Measurements from ENCODE around the gene PHPT1.

PHPT1 gene

DNA sequence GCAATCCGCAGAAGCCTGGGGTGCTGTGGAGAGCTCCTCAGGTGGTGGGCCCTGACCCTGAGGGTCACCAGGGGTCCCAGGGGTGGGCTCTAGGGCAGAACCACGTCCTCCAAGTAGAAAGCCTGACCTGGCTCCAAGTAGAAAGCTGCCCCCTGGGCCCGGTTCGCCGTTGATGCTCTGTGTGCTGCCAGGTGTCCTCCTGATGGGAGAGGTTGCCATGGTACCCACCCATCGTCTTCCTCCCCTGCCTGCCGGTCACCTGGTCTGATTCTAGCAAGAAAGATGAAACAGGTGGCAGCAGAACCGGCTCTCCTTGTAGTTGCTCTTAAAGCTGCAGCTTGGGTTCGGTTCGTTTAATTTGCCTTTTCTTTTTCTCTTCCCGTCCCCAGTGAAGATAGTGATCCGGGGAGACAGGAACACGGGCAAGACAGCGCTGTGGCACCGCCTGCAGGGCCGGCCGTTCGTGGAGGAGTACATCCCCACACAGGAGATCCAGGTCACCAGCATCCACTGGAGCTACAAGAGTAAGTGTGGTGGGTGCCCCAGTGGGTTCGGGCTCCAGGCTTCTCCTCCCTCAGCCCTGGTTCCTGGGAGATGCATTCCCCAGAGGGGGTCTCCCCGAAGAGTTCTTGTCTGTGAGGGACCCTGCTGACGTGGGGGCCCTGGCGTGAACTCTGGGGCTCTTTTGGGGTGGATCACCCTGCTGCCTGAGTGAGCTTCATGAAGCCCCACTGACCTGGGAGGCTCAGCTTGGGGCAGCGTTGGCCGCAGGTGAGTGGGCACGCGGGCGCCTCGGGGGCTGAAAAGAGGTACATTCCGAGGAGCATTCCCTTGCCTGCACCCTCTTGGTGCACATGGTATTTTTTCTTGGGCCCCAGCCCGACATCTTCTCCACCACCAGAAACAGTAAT, 25.8 kb upstream of the PHPT1 start:
- no peak overlapping the region for H3K27ac ChIP-seq (ENCODE audit: low read depth, low read length)
- H3K4me3 ChIP-seq (ENCODE audit: low read depth in 1 of 2, low read length in 2 of 2), result no peak overlapping the region
- peaks cover 0 to 3% of the 10 kb centered on the region in 2 donors for H3K4me1 ChIP-seq (ENCODE audit: control insufficient read depth in 1 of 2, insufficient read depth in 2 of 2, low read length in 2 of 2)
- no peak overlapping the region for H3K9ac ChIP-seq (ENCODE audit: low read depth in 1 of 2, low read length in 2 of 2)
- H3K9me3 ChIP-seq (ENCODE audit: control insufficient read depth in 1 of 2, low read length in 2 of 2), result no peaks in the 10 kb centered on the region
- H3K27me3 ChIP-seq (ENCODE audit: control insufficient read depth in 1 of 2, insufficient read depth in 2 of 2, low read length in 2 of 2), result no peaks in the 10 kb centered on the region
- H3K36me3 ChIP-seq (ENCODE audit: control insufficient read depth in 1 of 2, insufficient read depth in 2 of 2, low read length in 2 of 2), result peaks cover 6 to 37% of the 10 kb centered on the region in 2 donors

DNA sequence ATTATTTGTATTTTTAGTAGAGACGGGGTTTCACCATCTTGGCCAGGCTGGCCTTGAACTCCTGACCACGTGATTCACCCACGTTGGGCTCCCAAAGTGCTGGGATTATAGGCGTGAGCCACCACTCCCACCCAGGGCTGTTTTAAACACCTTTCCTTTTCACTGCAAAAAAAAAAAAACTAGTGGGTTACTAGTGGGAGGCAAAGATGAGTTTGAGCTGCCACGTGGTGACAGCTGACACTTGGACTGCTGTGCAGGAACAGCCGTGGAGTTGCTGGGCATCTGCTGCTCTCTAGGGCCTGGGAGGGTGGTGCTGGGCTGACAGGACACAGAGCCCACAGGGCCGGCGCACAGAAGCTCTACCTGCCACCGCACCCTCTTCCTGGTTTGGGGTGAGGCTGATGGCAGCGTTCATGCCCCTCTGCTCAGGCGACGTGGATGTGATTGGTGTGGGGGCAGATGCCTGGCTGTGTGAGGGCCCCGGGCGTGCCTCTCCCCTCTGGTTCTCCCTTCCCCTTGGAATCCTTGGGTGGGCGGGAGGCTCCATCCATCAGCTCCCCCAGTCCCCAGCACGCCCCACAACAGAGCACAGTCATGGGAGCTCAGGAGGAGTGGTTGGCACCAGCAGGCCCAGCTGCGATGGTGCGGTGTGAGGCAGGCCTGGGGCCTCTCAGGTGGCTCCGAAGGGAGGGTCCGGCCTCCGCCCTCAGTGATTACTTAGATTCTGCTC, 24.5 kb upstream of the PHPT1 start:
- no peak overlapping the region for H3K27ac ChIP-seq (ENCODE audit: low read depth, low read length)
- H3K4me3 ChIP-seq (ENCODE audit: low read depth in 1 of 2, low read length in 2 of 2), result no peak overlapping the region
- H3K36me3 ChIP-seq (ENCODE audit: control insufficient read depth in 1 of 2, insufficient read depth in 2 of 2, low read length in 2 of 2), result peaks cover 9 to 50% of the 10 kb centered on the region in 2 donors
- no peaks in the 10 kb centered on the region for H3K9me3 ChIP-seq (ENCODE audit: control insufficient read depth in 1 of 2, low read length in 2 of 2)
- H3K4me1 ChIP-seq (ENCODE audit: control insufficient read depth in 1 of 2, insufficient read depth in 2 of 2, low read length in 2 of 2), result peaks cover 0 to 3% of the 10 kb centered on the region in 2 donors
- no peaks in the 10 kb centered on the region for H3K27me3 ChIP-seq (ENCODE audit: control insufficient read depth in 1 of 2, insufficient read depth in 2 of 2, low read length in 2 of 2)
- no peak overlapping the region for H3K9ac ChIP-seq (ENCODE audit: low read depth in 1 of 2, low read length in 2 of 2)

DNA sequence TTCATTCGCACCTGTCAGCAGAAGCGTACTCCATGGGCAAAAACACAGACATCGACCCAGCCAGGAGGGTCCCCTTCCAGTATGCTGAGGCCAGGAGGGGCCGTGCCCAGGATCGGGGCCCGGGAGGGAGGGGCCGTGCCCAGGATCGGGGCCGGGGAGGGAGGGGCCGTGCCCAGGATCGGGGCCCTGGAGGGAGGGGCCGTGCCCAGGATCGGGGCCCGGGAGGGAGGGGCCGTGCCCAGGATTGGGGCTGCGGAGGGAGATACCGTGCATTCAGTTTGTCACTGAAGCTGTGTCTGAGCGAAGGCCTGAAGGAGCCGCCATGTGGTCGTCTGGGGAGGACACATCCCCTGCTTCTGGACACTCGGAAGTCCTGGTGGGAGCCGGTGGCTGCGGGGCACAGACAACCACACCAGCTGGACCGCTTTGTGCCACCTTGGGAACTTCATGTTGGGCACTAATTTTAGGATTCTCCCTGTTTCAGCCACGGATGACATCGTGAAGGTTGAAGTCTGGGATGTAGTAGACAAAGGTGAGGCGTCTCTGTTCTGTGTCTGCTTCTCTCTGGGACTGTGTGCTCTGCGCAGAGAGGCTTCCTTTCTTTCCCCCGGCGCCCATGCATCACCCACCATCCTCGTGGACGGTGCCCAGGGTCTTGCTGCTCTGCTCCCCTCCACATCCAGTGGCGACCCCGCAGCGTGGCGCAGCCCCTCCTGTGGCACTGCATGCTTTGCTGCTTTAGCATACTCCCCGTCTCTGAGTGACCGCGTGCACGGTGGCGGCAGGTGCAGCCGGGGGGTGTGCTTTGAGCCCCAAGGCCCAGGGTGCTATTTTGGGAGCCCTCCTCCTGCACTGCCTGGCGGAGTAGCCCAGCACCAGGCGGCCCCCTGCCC, 23.7 kb upstream of the PHPT1 start:
- Histone ChIP-seq H3K36me3 (ENCODE audit: control insufficient read depth in 1 of 2, insufficient read depth in 2 of 2, low read length in 2 of 2) (peaks cover 16 to 59% of the 10 kb centered on the region in 2 donors), H3K4me1 (ENCODE audit: control insufficient read depth in 1 of 2, insufficient read depth in 2 of 2, low read length in 2 of 2) (peaks cover 0 to 3% of the 10 kb centered on the region in 2 donors), H3K27me3 (ENCODE audit: control insufficient read depth in 1 of 2, insufficient read depth in 2 of 2, low read length in 2 of 2) (no peaks in the 10 kb centered on the region), H3K27ac (ENCODE audit: low read depth, low read length) (no peak overlapping the region), H3K9ac (ENCODE audit: low read depth in 1 of 2, low read length in 2 of 2) (no peak overlapping the region), H3K4me3 (ENCODE audit: low read depth in 1 of 2, low read length in 2 of 2) (no peak overlapping the region), H3K9me3 (ENCODE audit: control insufficient read depth in 1 of 2, low read length in 2 of 2) (no peaks in the 10 kb centered on the region)

DNA sequence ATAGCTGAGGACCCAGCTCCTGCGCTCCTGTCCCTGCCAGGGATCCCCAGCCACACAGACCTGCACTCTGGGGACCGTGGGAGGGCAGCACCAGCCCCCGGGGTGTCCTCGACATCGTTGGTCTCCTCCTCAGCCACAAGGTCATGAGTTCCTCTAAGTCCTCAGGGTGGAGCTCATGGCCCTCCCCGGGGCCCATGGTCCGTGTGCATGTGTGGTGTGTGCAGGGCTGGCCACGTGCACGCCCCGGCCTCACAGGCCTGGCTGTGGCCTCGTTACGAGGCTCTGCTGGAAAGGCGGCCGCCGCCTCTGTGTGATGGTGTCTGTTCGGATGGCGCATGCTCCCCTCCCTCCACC, 23.0 kb upstream of the PHPT1 start:
- Histone ChIP-seq H3K9me3 (ENCODE audit: control insufficient read depth in 1 of 2, low read length in 2 of 2) (no peaks in the 10 kb centered on the region), H3K36me3 (ENCODE audit: control insufficient read depth in 1 of 2, insufficient read depth in 2 of 2, low read length in 2 of 2) (peaks cover 21 to 62% of the 10 kb centered on the region in 2 donors), H3K4me1 (ENCODE audit: control insufficient read depth in 1 of 2, insufficient read depth in 2 of 2, low read length in 2 of 2) (no peaks in the 10 kb centered on the region), H3K4me3 (ENCODE audit: low read depth in 1 of 2, low read length in 2 of 2) (no peak overlapping the region), H3K27me3 (ENCODE audit: control insufficient read depth in 1 of 2, insufficient read depth in 2 of 2, low read length in 2 of 2) (no peaks in the 10 kb centered on the region), H3K27ac (ENCODE audit: low read depth, low read length) (no peak overlapping the region), H3K9ac (ENCODE audit: low read depth in 1 of 2, low read length in 2 of 2) (no peak overlapping the region)

DNA sequence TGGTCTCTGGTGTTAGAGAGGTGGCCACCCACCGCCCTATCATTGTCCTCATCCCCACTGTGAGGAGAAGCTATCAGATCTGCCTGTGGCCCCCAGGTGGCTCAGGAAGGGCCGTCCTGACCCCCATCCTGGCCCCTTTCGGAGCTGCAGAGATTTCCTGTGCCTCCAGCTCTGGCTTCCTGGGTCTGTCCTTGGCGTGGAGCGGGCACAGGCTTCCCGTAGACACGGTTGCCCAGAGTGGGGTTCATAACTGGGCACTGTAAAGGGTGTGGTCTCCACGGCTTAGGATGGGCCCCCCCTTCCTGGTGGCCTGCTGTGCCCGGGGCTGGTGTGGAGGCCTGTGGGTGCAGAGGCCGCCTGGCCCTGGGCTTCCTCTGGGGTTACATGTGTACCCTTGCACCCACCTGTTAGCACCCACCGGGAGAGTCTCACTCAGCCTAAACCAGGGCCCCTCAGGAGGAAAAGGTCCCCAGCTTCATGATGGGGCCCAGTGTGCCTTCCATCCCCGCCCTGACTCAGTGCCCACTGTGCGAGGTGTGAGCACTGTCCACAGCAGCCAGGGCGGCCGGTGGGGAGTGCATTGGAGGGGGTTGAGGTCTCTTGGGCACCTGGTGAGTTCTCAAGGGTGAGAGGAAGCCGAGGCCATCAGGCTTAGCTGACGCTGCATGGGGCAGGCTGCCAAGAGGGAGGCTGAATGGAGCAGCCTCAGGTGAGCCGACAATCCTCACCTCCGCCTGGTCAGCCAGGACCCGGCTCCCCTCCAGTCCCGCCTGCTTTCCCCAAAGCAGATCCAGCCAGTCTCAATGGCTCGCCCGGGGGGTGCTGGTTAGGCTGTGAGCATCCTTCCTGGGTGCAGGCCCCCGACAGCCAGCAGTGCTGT, 22.3 kb upstream of the PHPT1 start:
- H3K27ac ChIP-seq (ENCODE audit: low read depth, low read length), result no peak overlapping the region
- no peak overlapping the region for H3K9ac ChIP-seq (ENCODE audit: low read depth in 1 of 2, low read length in 2 of 2)
- H3K9me3 ChIP-seq (ENCODE audit: control insufficient read depth in 1 of 2, low read length in 2 of 2), result no peaks in the 10 kb centered on the region
- H3K4me1 ChIP-seq (ENCODE audit: control insufficient read depth in 1 of 2, insufficient read depth in 2 of 2, low read length in 2 of 2), result no peaks in the 10 kb centered on the region
- H3K27me3 ChIP-seq (ENCODE audit: control insufficient read depth in 1 of 2, insufficient read depth in 2 of 2, low read length in 2 of 2), result no peaks in the 10 kb centered on the region
- peaks cover 24 to 69% of the 10 kb centered on the region in 2 donors for H3K36me3 ChIP-seq (ENCODE audit: control insufficient read depth in 1 of 2, insufficient read depth in 2 of 2, low read length in 2 of 2)
- no peak overlapping the region for H3K4me3 ChIP-seq (ENCODE audit: low read depth in 1 of 2, low read length in 2 of 2)

DNA sequence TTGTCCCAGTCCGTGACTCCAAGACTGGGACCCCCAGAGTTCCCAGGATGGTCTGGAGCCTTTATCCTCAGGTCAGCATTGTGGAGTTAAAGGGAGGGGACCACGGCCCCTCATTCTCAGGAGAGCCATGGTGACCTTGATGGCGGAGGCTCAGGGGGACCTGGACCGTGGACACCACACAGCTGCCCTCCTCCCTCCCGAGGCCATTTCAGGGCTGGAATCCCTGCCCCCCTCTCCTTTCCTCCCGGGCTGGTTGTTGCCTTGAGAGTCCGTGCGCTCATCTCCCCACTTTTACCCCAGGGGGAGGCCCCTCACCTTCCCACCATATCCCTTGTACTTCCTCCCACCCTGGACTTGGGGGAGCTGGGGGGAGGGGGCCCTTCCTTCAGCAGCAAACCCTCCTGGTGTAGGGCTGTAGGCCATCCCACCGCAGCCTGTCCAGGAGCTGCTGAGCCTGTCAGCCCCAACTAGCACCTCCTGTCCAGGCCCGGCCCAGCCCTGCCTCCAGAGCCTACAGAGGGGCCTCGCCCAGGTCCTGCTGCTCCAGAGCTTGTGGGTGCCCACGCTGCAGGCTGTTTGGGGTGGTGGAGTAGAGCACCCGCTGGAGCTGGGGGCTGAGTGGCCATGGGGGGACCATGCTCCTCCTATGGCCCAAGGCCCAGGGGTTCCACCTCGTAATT, 21.3 kb upstream of the PHPT1 start:
- peaks cover 27 to 78% of the 10 kb centered on the region in 2 donors for H3K36me3 ChIP-seq (ENCODE audit: control insufficient read depth in 1 of 2, insufficient read depth in 2 of 2, low read length in 2 of 2)
- no peak overlapping the region for H3K9ac ChIP-seq (ENCODE audit: low read depth in 1 of 2, low read length in 2 of 2)
- no peak overlapping the region for H3K4me3 ChIP-seq (ENCODE audit: low read depth in 1 of 2, low read length in 2 of 2)
- no peaks in the 10 kb centered on the region for H3K4me1 ChIP-seq (ENCODE audit: control insufficient read depth in 1 of 2, insufficient read depth in 2 of 2, low read length in 2 of 2)
- no peaks in the 10 kb centered on the region for H3K9me3 ChIP-seq (ENCODE audit: control insufficient read depth in 1 of 2, low read length in 2 of 2)
- H3K27me3 ChIP-seq (ENCODE audit: control insufficient read depth in 1 of 2, insufficient read depth in 2 of 2, low read length in 2 of 2), result no peaks in the 10 kb centered on the region
- H3K27ac ChIP-seq (ENCODE audit: low read depth, low read length), result no peak overlapping the region

DNA sequence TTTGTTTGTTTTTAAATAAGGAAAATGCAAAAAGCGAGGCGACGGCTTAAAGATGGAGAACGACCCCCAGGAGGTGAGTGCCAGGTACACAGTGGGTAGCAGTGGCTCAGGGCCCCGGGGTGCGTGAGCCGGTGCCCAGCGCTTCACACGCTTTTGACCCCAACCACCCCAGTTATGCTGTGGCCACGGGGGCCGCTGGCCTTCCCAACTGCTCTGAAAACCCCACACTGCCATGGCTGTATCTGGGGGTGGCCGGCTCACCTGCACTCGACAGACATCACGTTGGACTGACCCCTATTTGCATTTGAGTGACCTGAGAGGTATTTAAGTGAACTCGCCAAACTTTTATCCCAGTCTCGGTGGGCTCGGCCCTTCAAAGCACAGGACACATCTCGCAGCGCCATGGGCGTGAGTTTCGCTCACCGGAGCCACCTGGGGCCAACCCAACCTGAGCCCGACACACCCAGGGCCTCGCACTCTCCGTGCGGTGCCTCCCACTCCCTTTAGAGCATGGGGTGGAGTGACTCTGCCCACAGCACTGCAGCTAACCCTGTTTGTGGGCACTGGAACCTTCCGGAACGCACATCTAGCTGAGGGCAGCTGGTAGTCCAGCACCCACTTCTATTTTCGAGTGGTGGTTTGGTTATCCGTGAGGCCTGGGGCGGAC, 20.6 kb upstream of the PHPT1 start:
- H3K9me3 ChIP-seq (ENCODE audit: control insufficient read depth in 1 of 2, low read length in 2 of 2), result no peaks in the 10 kb centered on the region
- H3K36me3 ChIP-seq (ENCODE audit: control insufficient read depth in 1 of 2, insufficient read depth in 2 of 2, low read length in 2 of 2), result peaks cover 24 to 73% of the 10 kb centered on the region in 2 donors
- H3K27me3 ChIP-seq (ENCODE audit: control insufficient read depth in 1 of 2, insufficient read depth in 2 of 2, low read length in 2 of 2), result no peaks in the 10 kb centered on the region
- H3K9ac ChIP-seq (ENCODE audit: low read depth in 1 of 2, low read length in 2 of 2), result no peak overlapping the region
- H3K4me3 ChIP-seq (ENCODE audit: low read depth in 1 of 2, low read length in 2 of 2), result no peak overlapping the region
- no peak overlapping the region for H3K27ac ChIP-seq (ENCODE audit: low read depth, low read length)
- H3K4me1 ChIP-seq (ENCODE audit: control insufficient read depth in 1 of 2, insufficient read depth in 2 of 2, low read length in 2 of 2), result no peaks in the 10 kb centered on the region

DNA sequence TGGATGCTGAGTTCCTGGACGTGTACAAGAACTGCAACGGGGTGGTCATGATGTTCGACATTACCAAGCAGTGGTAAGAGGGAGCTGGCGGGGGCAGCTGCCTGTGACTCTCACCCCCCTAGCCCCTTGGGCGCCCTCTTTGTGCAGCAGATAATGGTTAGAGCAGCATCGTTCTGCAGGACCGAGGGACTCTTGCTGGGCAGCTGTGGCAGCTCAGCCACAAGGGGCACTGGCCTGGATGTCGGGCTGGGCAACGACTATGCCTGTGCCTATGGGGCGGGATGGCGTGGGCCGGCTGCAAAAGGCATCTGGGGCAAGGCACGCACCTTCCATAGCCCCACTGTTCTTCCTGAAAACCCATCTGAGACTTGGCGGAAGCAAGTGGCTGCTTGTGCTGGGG, 19.8 kb upstream of the PHPT1 start:
- Histone ChIP-seq H3K4me3 (ENCODE audit: low read depth in 1 of 2, low read length in 2 of 2) (no peak overlapping the region), H3K9ac (ENCODE audit: low read depth in 1 of 2, low read length in 2 of 2) (no peak overlapping the region), H3K9me3 (ENCODE audit: control insufficient read depth in 1 of 2, low read length in 2 of 2) (no peaks in the 10 kb centered on the region), H3K4me1 (ENCODE audit: control insufficient read depth in 1 of 2, insufficient read depth in 2 of 2, low read length in 2 of 2) (no peaks in the 10 kb centered on the region), H3K27me3 (ENCODE audit: control insufficient read depth in 1 of 2, insufficient read depth in 2 of 2, low read length in 2 of 2) (no peaks in the 10 kb centered on the region), H3K27ac (ENCODE audit: low read depth, low read length) (no peak overlapping the region), H3K36me3 (ENCODE audit: control insufficient read depth in 1 of 2, insufficient read depth in 2 of 2, low read length in 2 of 2) (peaks cover 21 to 69% of the 10 kb centered on the region in 2 donors)
